Measurements from ENCODE around the gene QSOX2. TPM values are rescaled to one million over a fixed set of nuclear protein-coding genes. Genes with fewer than 3 reads are reported as not detected.

QSOX2 gene
- total RNA-seq, 2 experiments from 2014 or later, result 14.4 TPM

DNA sequence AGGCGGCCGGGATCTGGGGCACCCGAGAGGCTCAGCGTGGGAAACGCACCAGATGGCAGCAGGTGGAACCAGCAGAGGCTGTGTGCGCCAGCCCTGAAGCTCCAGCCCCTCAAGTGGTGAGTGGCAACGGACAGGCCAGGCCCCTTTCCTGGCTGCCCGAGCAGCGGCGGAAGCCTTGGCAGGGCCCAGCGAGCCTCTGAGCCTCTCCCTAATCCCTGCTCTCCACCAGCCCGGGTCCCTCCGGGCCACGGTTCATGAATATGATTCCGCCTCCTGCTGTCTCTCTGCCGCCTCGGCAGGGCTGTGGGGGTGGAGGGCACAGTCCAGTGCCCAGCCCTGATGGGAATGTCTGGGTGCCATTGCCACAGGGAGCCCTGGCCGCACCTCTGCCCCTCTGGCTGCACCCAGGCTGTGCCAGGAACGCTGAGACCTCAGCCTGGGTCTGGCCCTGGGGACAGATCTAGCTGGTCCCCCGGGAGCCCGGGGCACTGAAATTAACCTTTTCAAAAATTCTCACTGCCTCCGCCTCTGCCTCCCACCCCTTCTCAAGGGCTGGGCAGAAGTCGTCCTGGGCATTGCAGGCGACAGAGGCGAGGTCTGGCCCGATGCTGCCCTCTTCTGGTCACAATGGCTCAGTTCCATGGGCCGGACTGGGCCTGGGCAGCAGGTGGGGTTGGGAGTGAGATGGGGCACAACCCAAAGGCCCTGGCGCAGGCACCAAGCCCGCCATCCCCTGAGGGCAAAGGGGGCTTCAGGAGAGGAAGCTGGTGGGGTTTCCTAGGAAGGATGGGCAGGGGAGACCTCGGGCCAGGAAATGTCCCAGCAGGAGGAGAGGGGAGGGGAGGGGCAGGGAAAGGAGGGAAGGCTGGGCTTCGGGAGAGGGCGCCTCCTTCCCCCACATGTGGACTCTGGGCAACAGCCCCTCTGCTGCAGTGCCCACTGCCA lies 38.0 kb upstream of the QSOX2 start:
- Histone ChIP-seq H3K9me3 (ENCODE audit: control insufficient read depth in 1 of 2, insufficient read depth in 1 of 2, low read length in 2 of 2) (no peaks in the 10 kb centered on the region), H3K27me3 (ENCODE audit: control insufficient read depth in 1 of 2, insufficient read depth in 2 of 2, low read length in 2 of 2) (no peaks in the 10 kb centered on the region), H3K4me1 (ENCODE audit: insufficient read depth, low read length) (peaks cover 9% of the 10 kb centered on the region), H3K36me3 (ENCODE audit: insufficient read depth, low read length) (no peaks in the 10 kb centered on the region), H3K4me3 (ENCODE audit: low read length) (no peak overlapping the region), H3K27ac (ENCODE audit: low read depth in 1 of 2, low read length in 2 of 2) (no peak overlapping the region)
- no peaks in the 10 kb centered on the region for H3K36me3 Mint-ChIP-seq (ENCODE audit: low read depth)
- TF ChIP-seq, protein P1, sequence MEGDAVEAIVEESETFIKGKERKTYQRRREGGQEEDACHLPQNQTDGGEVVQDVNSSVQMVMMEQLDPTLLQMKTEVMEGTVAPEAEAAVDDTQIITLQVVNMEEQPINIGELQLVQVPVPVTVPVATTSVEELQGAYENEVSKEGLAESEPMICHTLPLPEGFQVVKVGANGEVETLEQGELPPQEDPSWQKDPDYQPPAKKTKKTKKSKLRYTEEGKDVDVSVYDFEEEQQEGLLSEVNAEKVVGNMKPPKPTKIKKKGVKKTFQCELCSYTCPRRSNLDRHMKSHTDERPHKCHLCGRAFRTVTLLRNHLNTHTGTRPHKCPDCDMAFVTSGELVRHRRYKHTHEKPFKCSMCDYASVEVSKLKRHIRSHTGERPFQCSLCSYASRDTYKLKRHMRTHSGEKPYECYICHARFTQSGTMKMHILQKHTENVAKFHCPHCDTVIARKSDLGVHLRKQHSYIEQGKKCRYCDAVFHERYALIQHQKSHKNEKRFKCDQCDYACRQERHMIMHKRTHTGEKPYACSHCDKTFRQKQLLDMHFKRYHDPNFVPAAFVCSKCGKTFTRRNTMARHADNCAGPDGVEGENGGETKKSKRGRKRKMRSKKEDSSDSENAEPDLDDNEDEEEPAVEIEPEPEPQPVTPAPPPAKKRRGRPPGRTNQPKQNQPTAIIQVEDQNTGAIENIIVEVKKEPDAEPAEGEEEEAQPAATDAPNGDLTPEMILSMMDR (IDR thresholded peaks at IDR 0.05), result peak; percentile 82
- ChIA-PET CTCF (no interaction called here), POLR2A (interaction anchor here (0.6 kb wide), 1 partner anchor 309 kb away, joined by 3 read pairs; no protein-coding TSS in a partner anchor)
- no peak overlapping the region for H3K4me3 Mint-ChIP-seq
- peak; percentile 96 for ATAC-seq (ENCODE audit: poor library complexity)
- H3K27me3 Mint-ChIP-seq, result peaks cover 5% of the 10 kb centered on the region
- no peaks in the 10 kb centered on the region for H3K9me3 Mint-ChIP-seq
- peak; percentile 42 to 83 (median 65) for DNase-seq
- peaks cover 5% of the 10 kb centered on the region for H3K4me1 Mint-ChIP-seq (ENCODE audit: low read depth)
- intact Hi-C loops (cut with DNase I, micrococcal nuclease), result loop anchor here in 1 of 2 experiments (1.0 to 10.0 kb wide), 4 partner anchors 113 to 679 kb away; no protein-coding TSS in a partner anchor
- H3K27ac Mint-ChIP-seq, result no peak overlapping the region

DNA sequence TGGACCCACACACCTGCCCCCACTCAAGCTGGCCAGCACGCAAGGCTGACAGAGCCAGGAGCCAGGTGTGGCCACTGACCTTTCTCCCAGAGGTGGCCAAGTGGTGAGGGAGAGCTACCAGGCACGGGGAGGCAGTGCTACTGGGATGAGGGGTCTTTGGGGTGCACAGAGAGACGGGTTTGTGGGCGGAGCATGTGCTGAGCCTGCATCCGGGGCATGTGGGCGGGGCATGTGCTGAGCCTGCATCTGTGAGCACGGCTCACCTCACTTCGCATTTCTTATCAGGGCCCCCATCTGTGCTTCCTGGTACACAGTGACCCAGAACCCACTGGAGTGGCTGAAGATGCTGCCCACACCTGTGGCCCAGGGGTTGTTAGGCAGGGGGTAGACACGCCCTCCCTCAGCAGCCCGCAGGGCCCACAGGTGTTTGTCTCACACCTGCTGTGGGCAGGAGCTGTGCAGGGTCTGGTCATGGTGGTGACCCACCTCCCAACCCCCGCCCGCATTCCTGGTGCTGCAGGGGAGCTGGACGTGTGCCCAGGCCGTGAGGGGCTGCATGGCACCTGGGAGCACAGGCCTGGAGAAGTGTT lies 36.8 kb upstream of the QSOX2 start:
- peaks cover 5% of the 10 kb centered on the region for H3K27me3 Mint-ChIP-seq
- H3K4me3 ChIP-seq (ENCODE audit: low read length), result no peak overlapping the region
- H3K27ac Mint-ChIP-seq, result no peak overlapping the region
- peaks cover 0 to 5% of the 10 kb centered on the region in 2 experiments for H3K9me3 ChIP-seq (ENCODE audit: control insufficient read depth in 1 of 2, insufficient read depth in 1 of 2, low read length in 2 of 2)
- H3K4me1 ChIP-seq (ENCODE audit: insufficient read depth, low read length), result peaks cover 9% of the 10 kb centered on the region
- DNase-seq (peak in 1 of 14 experiments; percentile 13), ATAC-seq (ENCODE audit: poor library complexity) (no peak)
- H3K36me3 Mint-ChIP-seq (ENCODE audit: low read depth), result no peaks in the 10 kb centered on the region
- peaks cover 5% of the 10 kb centered on the region for H3K4me1 Mint-ChIP-seq (ENCODE audit: low read depth)
- no peaks in the 10 kb centered on the region for H3K9me3 Mint-ChIP-seq
- POLR2A ChIA-PET, result no interaction called here
- CTCF ChIA-PET, result no interaction called here
- H3K36me3 ChIP-seq (ENCODE audit: insufficient read depth, low read length), result no peaks in the 10 kb centered on the region
- H3K4me3 Mint-ChIP-seq, result no peak overlapping the region
- no peaks in the 10 kb centered on the region for H3K27me3 ChIP-seq (ENCODE audit: control insufficient read depth in 1 of 2, insufficient read depth in 2 of 2, low read length in 2 of 2)
- TF ChIP-seq, protein P1 (IDR thresholded peaks at IDR 0.05), result no peak
- no peak overlapping the region for H3K27ac ChIP-seq (ENCODE audit: low read depth in 1 of 2, low read length in 2 of 2)
- intact Hi-C loops (cut with DNase I, micrococcal nuclease), result loop anchor here in 1 of 2 experiments (5.0 to 10.0 kb wide), 2 partner anchors 315 to 678 kb away; no protein-coding TSS in a partner anchor

DNA sequence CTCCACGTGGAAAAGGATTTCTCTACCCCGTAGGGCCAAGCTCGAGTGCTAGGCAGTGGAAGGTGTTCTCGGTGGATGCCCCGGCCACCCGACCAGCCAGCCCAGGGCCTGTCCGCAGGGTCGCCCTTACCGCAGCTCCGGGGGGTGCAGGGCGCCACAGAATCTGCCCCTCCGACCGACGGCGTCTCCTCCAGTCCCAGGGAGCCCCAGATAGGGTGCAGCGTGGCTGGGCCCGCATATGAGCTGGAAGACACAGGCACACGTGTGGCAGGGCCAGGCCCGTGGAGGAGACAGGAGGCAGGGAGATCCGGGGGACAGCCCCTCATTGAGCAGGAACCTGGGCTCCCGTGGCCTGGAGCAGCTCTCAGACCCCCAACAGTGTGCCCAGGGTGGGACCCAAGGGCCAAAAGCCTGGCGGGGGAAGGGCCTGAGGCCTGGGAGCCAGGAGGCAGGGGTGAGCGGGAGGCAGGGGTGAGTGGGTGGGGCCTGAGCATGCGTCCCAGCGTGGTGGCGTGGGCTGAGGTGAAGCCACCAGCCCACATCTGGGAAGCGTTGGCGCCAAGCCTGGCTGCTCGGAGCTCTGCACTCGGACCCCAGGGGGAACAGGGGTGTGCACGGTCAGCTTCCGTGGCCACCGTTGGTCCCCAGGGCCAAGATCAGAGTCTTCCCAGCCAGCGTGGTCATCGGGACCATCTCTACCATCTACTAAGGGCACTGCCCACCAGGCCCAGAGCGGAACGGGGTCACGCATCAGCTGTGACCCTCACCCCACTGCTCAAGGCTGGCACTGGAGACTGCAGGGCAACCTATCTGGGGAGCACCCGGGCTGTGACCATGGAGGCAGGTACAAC lies 36.0 kb upstream of the QSOX2 start:
- H3K9me3 Mint-ChIP-seq, result no peaks in the 10 kb centered on the region
- no peak overlapping the region for H3K27ac ChIP-seq (ENCODE audit: low read depth in 1 of 2, low read length in 2 of 2)
- no peaks in the 10 kb centered on the region for H3K36me3 Mint-ChIP-seq (ENCODE audit: low read depth)
- DNase-seq (no peak), ATAC-seq (ENCODE audit: poor library complexity) (no peak)
- H3K27me3 Mint-ChIP-seq, result peaks cover 5% of the 10 kb centered on the region
- peaks cover 5% of the 10 kb centered on the region for H3K4me1 Mint-ChIP-seq (ENCODE audit: low read depth)
- H3K27ac Mint-ChIP-seq, result no peak overlapping the region
- peaks cover 0 to 5% of the 10 kb centered on the region in 2 experiments for H3K9me3 ChIP-seq (ENCODE audit: control insufficient read depth in 1 of 2, insufficient read depth in 1 of 2, low read length in 2 of 2)
- H3K4me3 Mint-ChIP-seq, result no peak overlapping the region
- peaks cover 9% of the 10 kb centered on the region for H3K4me1 ChIP-seq (ENCODE audit: insufficient read depth, low read length)
- ChIA-PET CTCF (no interaction called here), POLR2A (no interaction called here)
- H3K4me3 ChIP-seq (ENCODE audit: low read length), result no peak overlapping the region
- H3K27me3 ChIP-seq (ENCODE audit: control insufficient read depth in 1 of 2, insufficient read depth in 2 of 2, low read length in 2 of 2), result no peaks in the 10 kb centered on the region
- no peaks in the 10 kb centered on the region for H3K36me3 ChIP-seq (ENCODE audit: insufficient read depth, low read length)
- intact Hi-C loops (cut with DNase I, micrococcal nuclease), result loop anchor here in 1 of 2 experiments (5.0 to 10.0 kb wide), 2 partner anchors 314 to 677 kb away; no protein-coding TSS in a partner anchor
- TF ChIP-seq, protein P1 (IDR thresholded peaks at IDR 0.05), result no peak
